Measurements from ENCODE around the gene IL17RE. TPM values are rescaled to one million over a fixed set of nuclear protein-coding genes. Genes with fewer than 3 reads are reported as not detected.

IL17RE gene
- polyA plus RNA-seq, 1 donor (not counting 4 experiments of a cell fraction or from before 2014, with no cell fraction given) = 16.0 TPM

GRCh38 chr3:9861201-9861600 lies 41.4 kb upstream of the IL17RE start:
- Histone ChIP-seq H3K4me2 (ENCODE audit: control insufficient read depth, extremely low read depth, insufficient read depth, low read depth, low read length) (no peak overlapping the region), H3K9ac (ENCODE audit: control insufficient read depth, extremely low read depth, insufficient read depth, low read length) (no peak overlapping the region), H3K27me3 (ENCODE audit: control insufficient read depth, extremely low read depth, insufficient read depth, low read length) (no peaks in the 10 kb centered on the region), H3K36me3 (ENCODE audit: control insufficient read depth in 2 of 2, extremely low read depth in 1 of 2, insufficient read depth in 2 of 2, low read length in 2 of 2) (no peaks in the 10 kb centered on the region), H3K27ac (ENCODE audit: control insufficient read depth, insufficient read depth, low read length) (no peak overlapping the region), H3K9me1 (ENCODE audit: control insufficient read depth, extremely low read depth, insufficient read depth, low read length) (no peaks in the 10 kb centered on the region), H3K4me1 (ENCODE audit: control insufficient read depth, extremely low read depth, insufficient read depth, low read length) (no peaks in the 10 kb centered on the region), H3K4me3 (ENCODE audit: control insufficient read depth in 2 of 3, extremely low read depth in 1 of 3, insufficient read depth in 2 of 3, low read depth in 1 of 3, low read length in 3 of 3) (no peak overlapping the region), H4K20me1 (ENCODE audit: control insufficient read depth, extremely low read depth, insufficient read depth, low read length) (no peaks in the 10 kb centered on the region), H3K79me2 (ENCODE audit: control insufficient read depth, insufficient read depth, low read length) (no peaks in the 10 kb centered on the region), H2AFZ (ENCODE audit: control insufficient read depth, low read length) (no peak overlapping the region), H3K9me3 (ENCODE audit: control insufficient read depth, low read depth, low read length) (no peaks in the 10 kb centered on the region)
- FAIRE-seq (no peak), DNase-seq (ENCODE audit: low read depth, low spot score) (no peak)
- TF ChIP-seq EZH2 (IDR thresholded peaks at IDR 0.05; ENCODE audit: low read length) (no peak), CTCF (optimal IDR thresholded peaks at IDR 0.05 in 1 of 3, IDR thresholded peaks at IDR 0.05 in 1 of 3, conservative IDR thresholded peaks at IDR 0.05 in 1 of 3; ENCODE audit: extremely low read depth in 1 of 3, insufficient read depth in 2 of 3, low read length in 3 of 3) (no peak)
- dilution Hi-C loops (cut with MboI; ENCODE audit: extremely low pct_ligation_motif_present, low sequenced_read_pairs) = no loop called here

- no peaks in the 10 kb centered on the region for H3K36me3 ChIP-seq (ENCODE audit: control insufficient read depth in 2 of 2, extremely low read depth in 1 of 2, insufficient read depth in 2 of 2, low read length in 2 of 2)
- no peaks in the 10 kb centered on the region for H3K9me1 ChIP-seq (ENCODE audit: control insufficient read depth, extremely low read depth, insufficient read depth, low read length)
- H3K4me2 ChIP-seq (ENCODE audit: control insufficient read depth, extremely low read depth, insufficient read depth, low read depth, low read length) = no peak overlapping the region
- FAIRE-seq = no peak
- no peak overlapping the region for H3K4me3 ChIP-seq (ENCODE audit: control insufficient read depth in 2 of 3, extremely low read depth in 1 of 3, insufficient read depth in 2 of 3, low read depth in 1 of 3, low read length in 3 of 3)
- H3K9me3 ChIP-seq (ENCODE audit: control insufficient read depth, low read depth, low read length) = no peaks in the 10 kb centered on the region
- no peaks in the 10 kb centered on the region for H3K79me2 ChIP-seq (ENCODE audit: control insufficient read depth, insufficient read depth, low read length)
- H2AFZ ChIP-seq (ENCODE audit: control insufficient read depth, low read length) = no peak overlapping the region
- dilution Hi-C loops (cut with MboI; ENCODE audit: extremely low pct_ligation_motif_present, low sequenced_read_pairs) = no loop called here
- no peak for TF ChIP-seq CTCF (optimal IDR thresholded peaks at IDR 0.05 in 1 of 3, IDR thresholded peaks at IDR 0.05 in 1 of 3, conservative IDR thresholded peaks at IDR 0.05 in 1 of 3; ENCODE audit: extremely low read depth in 1 of 3, insufficient read depth in 2 of 3, low read length in 3 of 3)
- no peak for TF ChIP-seq EZH2 (IDR thresholded peaks at IDR 0.05; ENCODE audit: low read length)
- DNase-seq (ENCODE audit: low read depth, low spot score) = no peak
- no peak overlapping the region for H3K27ac ChIP-seq (ENCODE audit: control insufficient read depth, insufficient read depth, low read length)
- H4K20me1 ChIP-seq (ENCODE audit: control insufficient read depth, extremely low read depth, insufficient read depth, low read length) = no peaks in the 10 kb centered on the region
- no peak overlapping the region for H3K9ac ChIP-seq (ENCODE audit: control insufficient read depth, extremely low read depth, insufficient read depth, low read length)
- H3K27me3 ChIP-seq (ENCODE audit: control insufficient read depth, extremely low read depth, insufficient read depth, low read length) = no peaks in the 10 kb centered on the region
- H3K4me1 ChIP-seq (ENCODE audit: control insufficient read depth, extremely low read depth, insufficient read depth, low read length) = no peaks in the 10 kb centered on the region
Measured at GRCh38 chr3:9861626-9862130, 41.0 kb upstream of the IL17RE start.

Data from keratinocyte (primary cell).